Kidney (tissue), 14 donors: ENCODE data around the gene CCNY. TPM values are rescaled to one million over a fixed set of nuclear protein-coding genes. Genes with fewer than 3 reads are reported as not detected.
A peak's percentile ranks its signal among the peaks of the same experiment; 100 is the strongest.

ENCODE experiments used
- DNase-seq, 5 donors: peaks; one replicate each; pipeline ENCODE4 v3.0.0-alpha.2; 2013 to 2020
- FAIRE-seq: peaks from 2 replicates; lab custom pipeline; 2012; peaks lifted over from hg19 to GRCh38; lab: Jason Lieb, UNC
- H3K27ac ChIP-seq, 2 donors: one replicate each; pipeline ENCODE4 v1.7.0; 2013; ENCODE audit warnings: low read depth in 2 of 2, low read length in 2 of 2, inconsistent platforms in 1 of 2
- H3K27me3 ChIP-seq: one replicate; pipeline ENCODE4 v1.7.1; 2013; ENCODE audit warnings: low read length, inconsistent platforms; ENCODE audit not compliant: control insufficient read depth, insufficient read depth
- H3K36me3 ChIP-seq, 3 donors: one replicate each; pipeline versions ENCODE4 v1.7.0 to v1.7.1; 2013; ENCODE audit warnings: low read length in 3 of 3, control low read depth in 1 of 3, inconsistent platforms in 1 of 3; ENCODE audit not compliant: insufficient read depth in 3 of 3, control insufficient read depth in 2 of 3
- H3K4me1 ChIP-seq, 3 donors: one replicate each; pipeline versions ENCODE4 v1.7.0 to v1.7.1; 2013; ENCODE audit warnings: low read length in 3 of 3, inconsistent platforms in 1 of 3, low read depth in 1 of 3; ENCODE audit not compliant: control insufficient read depth in 2 of 3, insufficient read depth in 2 of 3
- H3K4me3 ChIP-seq, 3 donors: one replicate each; pipeline versions ENCODE4 v1.7.0 to v1.8.1; 2013; ENCODE audit warnings: low read length in 3 of 3, control low read depth in 1 of 3, inconsistent platforms in 1 of 3
- H3K9ac ChIP-seq, 3 donors: one replicate each; pipeline versions ENCODE4 v1.7.0 to v1.7.1; 2013; ENCODE audit warnings: low read length in 3 of 3, control low read depth in 1 of 3, inconsistent platforms in 1 of 3
- H3K9me3 ChIP-seq, 3 donors: one replicate each; pipeline versions ENCODE4 v1.7.0 to v1.7.1; 2013; ENCODE audit warnings: low read length in 3 of 3, control low read depth in 1 of 3, inconsistent platforms in 1 of 3; ENCODE audit not compliant: control insufficient read depth in 2 of 3, insufficient read depth in 1 of 3
- intact Hi-C: fragments of 100-400 bp; cut with DNase I; formaldehyde crosslinking; loops from one replicate; pipeline ENCODE4 v1.11.1; 2022
- polyA plus RNA-seq: library from polyadenylated mRNA; stranded (reverse); fragments of 350-450 nt; fragmentation: Illumina TruSeq; extraction: RNeasy Lipid Tissue Mini Kit (QIAGEN cat#74804); gene quantifications from one replicate; pipeline ENCODE4 v1.2.3, GENCODE V29; 2014; ENCODE audit warnings: low read depth, low replicate concordance; ENCODE audit not compliant: insufficient read depth
- total RNA-seq: library from RNA; stranded (reverse); fragmentation: NEBNext Ultra II Directional; extraction: Animal tissue kit (Norgen Biotek cat#: 25700); gene quantifications from one replicate; pipeline ENCODE4 v1.2.1, GENCODE V29; 2021
- TF ChIP-seq, protein P1 (sequence below): IDR thresholded peaks from 3 replicates; pipeline ENCODE4 v1.5.1; 2012; ENCODE audit warnings: mild to moderate bottlenecking, moderate library complexity, borderline replicate concordance; ENCODE audit not compliant: insufficient read depth; ENCODE audit errors: extremely low read depth
- donor health status: control.
- donor health status: control.
- donor health status: control.
- donor health status: control.
- donor health status: control.
- donor health status: DM: yes; HTN: yes; CAD: no.
- donor health status: Normal renal cell carcinoma (clear cell type).

Gene CCNY
- total and polyA plus RNA-seq, 2 donors from 2014 or later = 45.6 to 77.2 TPM

GRCh38 chr10:35316218-35316967, 19.9 kb upstream of the CCNY start:
- no peak overlapping the region for H3K9ac ChIP-seq
- H3K4me3 ChIP-seq = no peak overlapping the region
- no peak overlapping the region for H3K27ac ChIP-seq
- DNase-seq (no peak), FAIRE-seq (no peak)
- H3K36me3 ChIP-seq = peaks cover 0 to 2% (median 0%) of the 10 kb centered on the region in 3 donors
- H3K4me1 ChIP-seq = no peaks in the 10 kb centered on the region
- H3K27me3 ChIP-seq = no peaks in the 10 kb centered on the region
- intact Hi-C loops = no loop called here
- no peaks in the 10 kb centered on the region for H3K9me3 ChIP-seq
- TF ChIP-seq, protein P1, sequence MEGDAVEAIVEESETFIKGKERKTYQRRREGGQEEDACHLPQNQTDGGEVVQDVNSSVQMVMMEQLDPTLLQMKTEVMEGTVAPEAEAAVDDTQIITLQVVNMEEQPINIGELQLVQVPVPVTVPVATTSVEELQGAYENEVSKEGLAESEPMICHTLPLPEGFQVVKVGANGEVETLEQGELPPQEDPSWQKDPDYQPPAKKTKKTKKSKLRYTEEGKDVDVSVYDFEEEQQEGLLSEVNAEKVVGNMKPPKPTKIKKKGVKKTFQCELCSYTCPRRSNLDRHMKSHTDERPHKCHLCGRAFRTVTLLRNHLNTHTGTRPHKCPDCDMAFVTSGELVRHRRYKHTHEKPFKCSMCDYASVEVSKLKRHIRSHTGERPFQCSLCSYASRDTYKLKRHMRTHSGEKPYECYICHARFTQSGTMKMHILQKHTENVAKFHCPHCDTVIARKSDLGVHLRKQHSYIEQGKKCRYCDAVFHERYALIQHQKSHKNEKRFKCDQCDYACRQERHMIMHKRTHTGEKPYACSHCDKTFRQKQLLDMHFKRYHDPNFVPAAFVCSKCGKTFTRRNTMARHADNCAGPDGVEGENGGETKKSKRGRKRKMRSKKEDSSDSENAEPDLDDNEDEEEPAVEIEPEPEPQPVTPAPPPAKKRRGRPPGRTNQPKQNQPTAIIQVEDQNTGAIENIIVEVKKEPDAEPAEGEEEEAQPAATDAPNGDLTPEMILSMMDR = no peak

- Histone ChIP-seq H3K27ac (no peak overlapping the region), H3K9ac (no peak overlapping the region), H3K4me1 (no peaks in the 10 kb centered on the region), H3K4me3 (no peak overlapping the region), H3K9me3 (no peaks in the 10 kb centered on the region), H3K36me3 (peaks cover 0 to 2% (median 0%) of the 10 kb centered on the region in 3 donors), H3K27me3 (no peaks in the 10 kb centered on the region)
- no peak for FAIRE-seq
- no peak for DNase-seq
- TF ChIP-seq, protein P1 = no peak
- intact Hi-C loops = no loop called here
Measured at GRCh38 chr10:35318551-35318950, 17.8 kb upstream of the CCNY start.

- H3K9me3 ChIP-seq = no peaks in the 10 kb centered on the region
- H3K27ac ChIP-seq = no peak overlapping the region
- no peak overlapping the region for H3K9ac ChIP-seq
- TF ChIP-seq, protein P1 = no peak
- H3K4me1 ChIP-seq = no peaks in the 10 kb centered on the region
- DNase-seq (peak in 1 of 5 donors; percentile 29), FAIRE-seq (peak; percentile 49)
- no peaks in the 10 kb centered on the region for H3K27me3 ChIP-seq
- peaks cover 0 to 2% (median 0%) of the 10 kb centered on the region in 3 donors for H3K36me3 ChIP-seq
- intact Hi-C loops = no loop called here
- H3K4me3 ChIP-seq = no peak overlapping the region
Measured at GRCh38 chr10:35320341-35320740, 16.0 kb upstream of the CCNY start.
